Mononuclear cell (primary cell): ENCODE measurements around the gene SNRPD1. TPM values are rescaled to one million over a fixed set of nuclear protein-coding genes. Genes with fewer than 3 reads are reported as not detected.
"Not testable (repeated sequence)": the region's sequence is repeated elsewhere in the genome, so short reads cannot be mapped to it uniquely, and the experiment has no call there.

Experiments used
- H3K27me3 ChIP-seq: 2 replicates; pipeline ENCODE4 v1.6.0; 2011; ENCODE audit warnings: low read length, control low read depth; ENCODE audit not compliant: insufficient read depth
- H3K4me1 ChIP-seq: 2 replicates; pipeline ENCODE4 v1.5.1; 2011; ENCODE audit warnings: mild to moderate bottlenecking, low read length, control low read depth; ENCODE audit not compliant: insufficient read depth
- H3K4me3 ChIP-seq: 2 replicates; pipeline ENCODE4 v1.5.1; 2011; ENCODE audit warnings: mild to moderate bottlenecking, low read length, moderate library complexity
- H3K9me3 ChIP-seq: 2 replicates; pipeline ENCODE4 v1.5.1; 2011; ENCODE audit warnings: low read depth, mild to moderate bottlenecking, control low read depth, low read length
- total RNA-seq: library from RNA; depleted of rRNA; stranded (reverse); fragments of >200 nt; gene quantifications from one replicate; pipeline ENCODE4 v1.2.3, GENCODE V29; 2012

Gene SNRPD1
- 7.1 TPM for total RNA-seq

DNA sequence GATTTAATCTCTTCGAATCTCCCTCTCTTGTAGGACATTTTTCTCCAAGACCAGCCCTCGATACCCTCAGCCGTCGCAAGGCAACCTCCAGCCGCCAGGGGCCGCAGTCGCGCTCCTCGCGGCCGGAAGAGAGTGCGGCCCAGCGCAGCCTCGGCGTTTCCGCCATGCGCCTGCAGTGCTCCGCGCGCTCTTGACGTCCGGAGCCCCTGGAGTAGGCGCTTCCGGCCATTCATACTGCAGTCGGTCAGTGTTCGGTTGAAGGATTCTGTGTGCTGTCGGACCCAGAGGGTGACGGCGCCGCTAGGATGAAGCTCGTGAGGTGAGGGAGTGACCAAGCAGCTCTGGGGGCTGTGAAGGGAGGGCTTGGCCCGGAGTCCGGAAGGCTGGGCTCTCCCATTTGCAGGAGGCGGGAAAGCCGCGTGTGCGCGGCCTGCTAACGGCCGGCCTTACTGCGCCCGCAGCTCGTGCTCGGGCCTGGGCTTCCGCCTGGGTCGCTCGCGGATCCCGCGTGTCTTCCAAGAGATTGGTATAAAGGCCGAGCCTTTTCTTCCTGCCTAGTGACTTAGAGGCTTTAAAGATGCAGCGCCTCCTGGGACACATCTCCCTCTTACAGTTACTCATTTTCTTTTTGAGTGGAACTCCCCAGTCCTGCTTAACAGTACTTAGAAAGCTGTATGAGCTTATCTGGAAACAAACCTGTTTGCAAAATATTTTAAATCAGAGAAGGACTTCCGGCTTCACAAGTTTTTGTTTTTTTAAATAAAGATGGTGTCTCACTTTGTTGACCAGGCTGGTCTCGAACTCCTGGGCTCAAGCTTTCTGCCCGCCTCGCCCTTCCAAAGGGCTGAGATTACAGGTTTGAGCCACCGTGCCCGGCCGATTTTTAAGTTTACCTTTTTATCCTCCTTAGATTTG, at the start of gene SNRPD1:
Gene SNRPD1, plus strand, starts transcription at position 190 of the 915 bp plus-strand sequence. Its CDS starts 116 bp downstream, at position 306.
- H3K9me3 ChIP-seq, result no peaks in the 10 kb centered on the region
- no peaks in the 10 kb centered on the region for H3K27me3 ChIP-seq
- peaks cover 22% of the 10 kb centered on the region for H3K4me1 ChIP-seq
- peak within 1 kb of the TSS; percentile 87 for H3K4me3 ChIP-seq

DNA sequence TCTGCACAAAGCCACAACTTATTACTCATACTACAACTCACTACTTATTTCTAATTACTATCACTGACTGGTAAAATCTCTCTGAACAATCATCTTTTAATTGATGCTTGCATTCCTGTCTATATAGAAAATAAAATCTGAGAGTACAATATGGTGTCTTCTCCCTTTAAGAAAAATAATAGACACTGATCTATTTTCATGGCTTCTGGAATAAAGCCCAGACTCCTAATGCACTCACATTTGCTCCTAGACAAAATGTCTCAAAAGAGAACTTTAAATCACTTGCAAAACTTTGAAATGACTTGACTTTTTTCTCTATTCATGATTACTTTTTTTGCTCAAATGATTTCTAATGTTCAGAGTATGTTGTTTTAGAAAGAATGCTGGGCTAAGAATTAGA, 40.3 kb upstream of the SNRPD1 start:
- H3K9me3 ChIP-seq, result no peaks in the 10 kb centered on the region
- H3K4me3 ChIP-seq, result no peak overlapping the region
- no peaks in the 10 kb centered on the region for H3K27me3 ChIP-seq
- H3K4me1 ChIP-seq, result no peaks in the 10 kb centered on the region

DNA sequence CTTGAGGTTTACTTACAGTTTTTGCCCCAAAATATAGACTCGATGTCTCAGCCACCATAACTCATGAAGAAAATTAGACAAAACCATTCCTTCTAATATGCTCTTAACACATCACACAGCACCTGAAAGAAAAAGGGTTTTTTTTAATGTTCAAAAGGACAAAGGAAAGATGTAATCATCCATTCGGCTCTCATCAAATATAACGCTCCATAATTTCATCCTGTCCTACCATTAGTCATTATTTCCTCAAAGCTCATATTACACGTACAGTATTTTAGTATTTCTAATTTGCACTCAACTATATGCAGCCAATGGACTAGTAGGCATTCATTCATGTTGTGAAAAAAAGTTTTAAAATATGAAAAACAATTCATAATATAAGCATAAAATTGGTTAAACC, 36.5 kb upstream of the SNRPD1 start:
- Histone ChIP-seq H3K4me3 (no peak overlapping the region), H3K9me3 (no peaks in the 10 kb centered on the region), H3K4me1 (no peaks in the 10 kb centered on the region), H3K27me3 (no peaks in the 10 kb centered on the region)

DNA sequence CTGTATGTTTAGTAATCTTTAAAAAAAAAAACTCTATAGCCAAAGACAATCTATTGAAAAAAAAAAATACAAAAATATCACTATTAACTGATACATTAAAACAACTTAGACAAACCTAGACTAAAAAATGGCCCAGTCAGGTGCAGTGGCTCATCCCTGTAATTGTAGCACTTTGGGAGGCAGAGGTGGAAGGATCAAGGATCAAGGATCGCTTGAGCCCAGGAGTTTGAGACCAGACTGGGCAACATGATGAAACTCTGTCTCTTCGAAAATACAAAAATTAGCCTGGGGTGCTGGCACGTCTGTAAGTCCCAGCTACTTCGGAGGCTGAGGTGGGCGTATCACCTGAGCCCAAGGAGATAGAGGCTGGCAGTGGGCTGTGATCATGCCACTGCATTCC, 27.7 kb upstream of the SNRPD1 start:
- H3K9me3 ChIP-seq, result no peaks in the 10 kb centered on the region
- H3K4me1 ChIP-seq, result no peaks in the 10 kb centered on the region
- no peak overlapping the region for H3K4me3 ChIP-seq
- no peaks in the 10 kb centered on the region for H3K27me3 ChIP-seq

DNA sequence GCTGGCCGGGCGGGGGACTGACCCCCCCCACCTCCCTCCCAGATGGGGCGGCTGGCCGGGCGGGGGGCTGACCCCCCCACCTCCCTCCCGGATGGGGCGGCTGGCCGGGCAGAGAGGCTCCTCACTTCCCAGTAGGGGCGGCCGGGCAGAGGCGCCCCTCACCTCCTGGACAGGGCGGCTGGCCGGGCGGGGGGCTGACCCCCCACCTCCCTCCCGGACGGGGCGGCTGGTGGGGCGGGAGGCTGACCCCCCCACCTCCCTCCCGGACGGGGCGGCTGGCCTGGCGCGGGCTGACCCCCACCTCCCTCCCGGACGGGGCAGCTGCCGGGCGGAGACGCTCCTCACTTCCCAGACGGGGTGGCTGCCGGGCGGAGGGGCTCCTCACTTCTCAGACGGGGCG, 19.8 kb upstream of the SNRPD1 start:
- H3K9me3 ChIP-seq, H3K27me3 ChIP-seq, H3K4me1 ChIP-seq, H3K4me3 ChIP-seq: not testable (repeated sequence)

DNA sequence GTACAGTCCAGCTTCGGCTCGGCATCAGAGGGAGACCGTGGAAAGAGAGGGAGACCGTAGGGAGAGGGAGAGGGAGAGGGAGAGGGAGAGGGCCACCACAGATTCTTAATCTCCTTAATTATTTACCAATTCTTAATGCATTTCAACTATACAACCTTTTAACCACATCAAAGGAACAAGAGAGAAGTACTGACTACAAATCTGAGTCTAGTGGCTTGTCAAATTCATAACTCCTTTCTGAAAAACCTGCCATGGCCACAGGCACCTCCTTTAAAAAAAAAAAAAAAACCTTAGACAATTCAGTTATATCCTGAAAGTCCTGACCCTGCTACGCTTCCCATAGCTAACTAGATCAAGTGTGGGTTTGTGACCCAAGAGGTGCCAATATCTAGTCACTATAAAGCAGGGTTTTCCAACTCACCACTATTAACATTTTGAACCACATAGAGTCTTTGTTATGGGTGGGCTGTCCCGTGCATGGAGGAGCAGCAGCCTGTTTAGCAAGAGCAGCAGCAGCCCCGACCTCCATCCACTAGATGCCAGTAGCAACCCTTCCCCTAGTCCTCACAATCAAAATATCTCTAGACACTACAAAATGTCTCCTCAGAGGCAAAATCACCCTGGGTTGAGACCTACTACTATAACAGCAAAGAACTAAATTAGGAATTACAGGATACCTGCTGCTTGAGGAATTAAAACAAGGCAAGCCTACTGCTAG, 18.4 kb upstream of the SNRPD1 start:
- H3K4me1 ChIP-seq, result peaks cover 5% of the 10 kb centered on the region
- no peak overlapping the region for H3K4me3 ChIP-seq
- no peaks in the 10 kb centered on the region for H3K27me3 ChIP-seq
- H3K9me3 ChIP-seq, result no peaks in the 10 kb centered on the region

DNA sequence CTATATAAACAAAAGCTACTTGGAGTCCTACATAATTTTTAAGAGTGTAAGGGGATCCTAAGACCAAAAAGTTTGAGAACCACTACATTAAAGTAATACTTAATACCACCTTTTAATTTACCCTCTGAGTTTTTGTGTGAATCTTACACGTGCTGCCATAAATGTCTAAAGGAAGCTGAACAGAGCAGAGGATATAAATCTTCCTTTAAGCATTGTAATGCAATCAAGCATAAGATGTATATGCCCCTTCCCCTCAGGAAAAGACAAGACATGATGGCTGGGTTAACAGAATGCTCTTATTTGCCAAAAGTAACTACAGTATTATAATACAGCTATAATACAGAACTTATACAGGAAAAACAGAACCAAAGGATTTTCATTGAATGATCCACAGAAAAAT, 14.5 kb upstream of the SNRPD1 start:
- Histone ChIP-seq H3K27me3 (no peaks in the 10 kb centered on the region), H3K4me1 (peaks cover 33% of the 10 kb centered on the region), H3K4me3 (no peak overlapping the region), H3K9me3 (no peaks in the 10 kb centered on the region)

DNA sequence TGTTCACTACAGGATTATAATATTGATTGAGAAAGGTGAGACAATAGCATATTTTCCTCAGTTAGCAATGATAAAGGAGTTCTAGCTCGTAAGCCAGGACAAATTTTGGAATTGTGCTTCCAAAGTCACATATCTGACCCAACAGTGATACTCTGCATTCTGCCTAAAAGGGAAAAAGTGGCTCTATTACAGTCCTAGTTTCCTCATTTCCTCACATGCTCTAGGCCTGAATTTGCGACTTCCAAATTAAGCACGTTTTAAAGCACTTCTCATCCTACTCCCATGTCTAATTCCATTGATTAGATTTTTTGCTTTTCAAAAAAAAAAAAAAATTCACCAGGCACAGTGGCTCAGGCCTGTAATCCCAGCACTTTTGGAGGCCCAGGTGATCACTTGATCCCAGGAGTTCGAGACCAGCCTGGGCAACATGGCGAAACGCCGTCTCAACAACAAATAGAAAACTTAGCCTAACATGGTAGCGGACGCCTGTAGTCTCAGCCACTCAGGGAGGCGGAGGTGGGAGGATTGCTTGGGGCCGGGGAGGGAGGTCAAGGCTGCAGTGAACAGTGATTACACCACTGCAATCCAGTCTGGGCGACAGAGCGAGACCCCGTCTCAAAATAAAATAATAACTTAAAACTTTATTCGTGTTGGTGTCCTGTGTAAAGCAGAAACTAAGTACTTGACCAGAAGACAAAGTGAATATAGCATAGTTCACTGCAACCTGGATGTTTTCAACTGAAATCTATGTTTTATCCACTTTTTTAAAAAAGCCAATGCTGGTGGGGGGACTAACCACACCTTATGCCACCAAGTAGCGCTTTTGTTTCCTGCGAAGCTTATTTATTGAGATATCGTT, 13.2 kb upstream of the SNRPD1 start:
- peak overlapping the region; percentile 95 for H3K4me3 ChIP-seq
- no peaks in the 10 kb centered on the region for H3K9me3 ChIP-seq
- peaks cover 37% of the 10 kb centered on the region for H3K4me1 ChIP-seq
- no peaks in the 10 kb centered on the region for H3K27me3 ChIP-seq

DNA sequence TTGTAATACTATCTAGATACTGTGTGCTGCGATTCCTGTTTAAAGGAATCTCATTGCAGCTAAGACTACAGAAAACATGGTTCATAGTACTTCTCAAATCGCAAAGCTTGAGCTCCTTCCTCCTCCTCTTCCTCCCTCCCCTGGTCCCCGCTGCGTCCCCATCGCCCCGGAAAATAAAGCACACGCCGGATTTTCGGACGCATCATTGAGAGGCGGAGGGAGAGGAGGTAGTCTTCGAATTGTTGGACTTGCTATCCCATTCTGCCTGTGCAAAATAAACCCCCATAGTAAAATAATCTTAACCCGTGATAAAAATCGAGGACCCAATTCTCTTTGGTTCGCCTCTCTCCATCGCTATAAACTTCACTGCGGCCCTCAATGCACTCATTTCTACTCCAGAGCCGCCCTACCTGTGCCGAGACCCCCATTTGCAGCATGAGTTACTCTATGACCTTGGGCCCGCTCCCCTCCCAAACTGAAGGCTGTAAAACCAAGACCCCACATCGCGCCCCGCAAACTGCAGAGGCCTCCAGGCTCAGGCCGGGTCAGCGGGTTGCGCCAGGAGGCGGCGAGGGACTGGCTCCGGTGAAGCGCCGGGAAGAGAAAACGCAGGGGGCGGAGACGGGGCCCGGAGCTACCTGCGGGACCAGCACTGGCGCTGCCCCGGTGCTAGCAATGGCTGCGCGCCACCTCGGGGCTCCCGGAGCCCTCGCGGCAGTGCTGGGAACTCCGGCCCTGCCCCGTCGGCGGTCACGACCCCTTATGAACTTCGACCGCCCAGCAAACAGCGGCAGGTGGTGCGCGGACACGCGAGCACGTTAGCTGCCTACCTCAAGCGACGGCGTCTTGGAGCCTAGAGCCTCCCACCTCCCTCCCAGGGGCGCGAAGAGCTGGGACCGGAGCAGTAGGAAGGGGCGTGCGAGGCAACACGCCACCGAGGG, 12.3 kb upstream of the SNRPD1 start:
- H3K9me3 ChIP-seq, result no peaks in the 10 kb centered on the region
- peaks cover 37% of the 10 kb centered on the region for H3K4me1 ChIP-seq
- no peaks in the 10 kb centered on the region for H3K27me3 ChIP-seq
- peak overlapping the region; percentile 95 for H3K4me3 ChIP-seq

DNA sequence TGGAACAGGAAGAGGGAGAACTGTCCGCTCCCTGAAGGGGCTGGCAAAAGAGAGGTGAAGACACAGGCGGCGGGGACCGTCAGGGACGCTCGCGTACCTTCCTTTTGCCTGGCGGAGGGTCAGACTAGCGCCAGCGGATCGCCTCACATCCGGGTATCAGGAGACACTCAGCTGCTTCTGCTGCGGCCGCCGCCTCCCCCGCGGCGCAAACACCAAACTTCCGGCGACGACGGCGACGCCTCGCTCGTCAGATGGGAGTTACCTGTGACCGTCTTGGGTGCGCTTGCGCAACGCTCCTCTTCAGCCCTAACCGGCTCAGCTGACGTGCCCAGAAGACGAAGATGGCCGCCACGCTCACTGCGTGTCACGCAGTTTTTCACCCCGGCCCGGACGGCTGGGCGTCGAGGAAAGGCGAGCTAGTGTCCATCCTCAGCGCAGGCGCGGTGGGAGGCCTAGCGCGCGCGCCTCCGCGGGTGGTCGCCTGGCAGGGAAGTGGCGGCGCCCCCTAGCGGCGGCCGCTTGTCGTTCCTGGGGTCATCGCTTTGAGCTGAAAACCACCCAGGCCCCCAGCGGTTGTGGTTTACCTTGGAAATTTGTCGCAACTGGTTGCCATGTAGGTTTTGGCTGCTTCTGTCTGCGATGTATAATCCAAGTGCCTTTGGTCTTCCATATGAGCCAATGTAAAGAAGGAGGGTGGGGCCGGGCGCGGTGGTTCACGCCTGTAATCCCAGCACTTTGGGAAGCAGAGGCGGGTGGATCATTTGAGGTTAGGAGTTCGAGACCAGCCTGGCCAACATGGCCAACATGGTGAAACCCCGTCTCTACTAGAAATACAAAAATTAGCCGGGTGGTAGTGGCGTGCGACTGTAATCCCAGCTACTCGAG, 11.3 kb upstream of the SNRPD1 start, which contains the start of gene ESCO1:
Gene ESCO1, minus strand, starts transcription at position 179 of the 885 bp plus-strand sequence. CDS start 25,861 bp downstream, outside the sequence.
- Histone ChIP-seq H3K4me3 (peak within 1 kb of the TSS; percentile 95), H3K9me3 (no peaks in the 10 kb centered on the region), H3K27me3 (no peaks in the 10 kb centered on the region), H3K4me1 (peaks cover 37% of the 10 kb centered on the region)

DNA sequence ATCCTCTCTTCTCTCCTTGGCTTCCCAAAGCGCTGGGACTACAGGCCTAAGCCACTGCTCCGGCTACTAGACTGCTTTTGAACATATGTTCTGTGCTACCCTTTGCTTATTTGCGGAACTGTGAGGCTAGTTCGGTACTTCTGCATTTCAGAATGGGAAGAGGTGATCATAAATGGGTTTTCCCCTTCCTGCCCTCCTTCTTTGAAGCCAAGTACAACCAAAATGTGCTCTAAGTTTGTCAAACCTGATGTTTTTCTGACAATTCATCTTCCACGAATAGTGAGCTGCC, 9.9 kb upstream of the SNRPD1 start:
- peaks cover 37% of the 10 kb centered on the region for H3K4me1 ChIP-seq
- H3K9me3 ChIP-seq, result no peaks in the 10 kb centered on the region
- H3K27me3 ChIP-seq, result no peaks in the 10 kb centered on the region
- H3K4me3 ChIP-seq, result no peak overlapping the region

DNA sequence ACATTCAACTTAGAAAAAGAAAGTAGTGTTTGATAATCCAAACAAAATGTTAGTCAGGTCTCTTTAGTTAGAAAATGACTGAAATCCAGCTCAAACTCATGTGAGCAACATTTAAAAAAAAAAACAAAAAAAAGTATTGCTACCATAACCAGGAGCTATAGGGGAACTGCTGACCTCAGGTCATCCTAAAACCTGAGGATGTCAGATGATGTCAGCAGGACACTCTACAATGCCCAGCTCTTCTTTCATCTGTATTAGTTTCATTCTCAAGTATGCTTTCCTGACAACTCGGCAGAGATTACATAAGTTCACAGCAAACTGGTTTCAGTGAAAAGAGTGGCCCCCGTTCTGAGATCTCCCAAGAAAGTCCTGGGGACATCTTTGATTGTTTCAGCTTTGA, 7.4 kb upstream of the SNRPD1 start:
- Histone ChIP-seq H3K9me3 (no peaks in the 10 kb centered on the region), H3K4me1 (peaks cover 22% of the 10 kb centered on the region), H3K4me3 (no peak overlapping the region), H3K27me3 (no peaks in the 10 kb centered on the region)

DNA sequence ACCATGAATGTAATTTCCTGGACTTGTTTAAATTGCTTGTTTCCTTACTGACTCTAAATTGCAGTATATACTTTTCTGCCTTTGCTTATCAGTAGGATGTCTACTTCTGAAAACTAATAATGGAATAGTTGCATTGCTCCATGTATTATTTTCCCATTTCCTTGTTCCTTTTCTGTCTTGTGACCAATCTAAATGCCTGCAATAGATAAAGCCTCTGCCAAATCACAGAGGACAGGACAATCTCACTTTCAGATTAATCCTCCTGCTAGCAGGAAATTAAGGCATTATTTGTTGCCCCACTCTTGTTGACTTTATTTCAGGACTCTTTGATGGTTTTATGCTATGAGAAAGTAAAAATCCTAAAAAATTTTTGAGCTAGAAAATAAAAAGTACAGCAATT, 6.9 kb upstream of the SNRPD1 start:
- Histone ChIP-seq H3K4me1 (peaks cover 21% of the 10 kb centered on the region), H3K4me3 (no peak overlapping the region), H3K27me3 (no peaks in the 10 kb centered on the region), H3K9me3 (no peaks in the 10 kb centered on the region)
